Erythroblast (primary cell): ENCODE data around the gene FTO.

ENCODE experiments used
- GATA1 ChIP-seq: IDR thresholded peaks from 2 replicates; pipeline ENCODE4 v1.6.1; 2011; ENCODE audit warnings: low read depth, mild to moderate bottlenecking, control low read depth, low read length, moderate library complexity
- POLR2A ChIP-seq: IDR thresholded peaks from 2 replicates; pipeline ENCODE4 v1.6.1; 2011; ENCODE audit warnings: mild to moderate bottlenecking, low read length

DNA sequence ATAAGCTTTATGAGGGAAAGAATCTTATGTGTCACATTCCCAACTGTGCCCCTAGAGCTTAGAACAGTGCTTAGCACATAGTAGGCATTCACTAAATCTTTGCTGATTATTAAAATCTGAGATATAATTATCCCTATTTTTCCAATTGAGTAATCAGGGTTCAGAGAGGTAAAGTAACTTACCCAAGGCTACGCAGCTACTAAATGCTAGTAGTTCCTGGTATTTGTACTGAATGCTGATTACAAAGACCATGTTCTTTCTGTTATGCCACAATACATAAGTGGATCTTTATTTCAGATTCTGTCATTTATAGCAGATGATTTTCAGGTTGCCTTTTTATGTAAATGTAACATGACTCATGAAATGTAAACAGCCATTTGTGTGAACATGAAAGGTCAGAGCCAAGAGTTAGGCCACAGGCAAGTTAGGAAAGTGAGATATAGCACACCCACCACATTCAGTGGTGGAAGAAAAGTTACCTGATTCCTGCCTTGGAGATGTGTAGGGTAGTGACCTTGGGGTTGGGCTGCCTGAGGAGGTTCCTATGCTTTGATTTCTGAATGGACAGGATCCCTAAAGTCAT, 77.2 kb downstream of the FTO start:
- TF ChIP-seq POLR2A (no peak), GATA1 (no peak)
